ENCODE results near the gene FHIT. TPM values are rescaled to one million over a fixed set of nuclear protein-coding genes. Genes with fewer than 3 reads are reported as not detected.

The FHIT gene
- total and polyA plus RNA-seq, 7 donors, result 0.98 to 10.4 (median 4.0) TPM

DNA sequence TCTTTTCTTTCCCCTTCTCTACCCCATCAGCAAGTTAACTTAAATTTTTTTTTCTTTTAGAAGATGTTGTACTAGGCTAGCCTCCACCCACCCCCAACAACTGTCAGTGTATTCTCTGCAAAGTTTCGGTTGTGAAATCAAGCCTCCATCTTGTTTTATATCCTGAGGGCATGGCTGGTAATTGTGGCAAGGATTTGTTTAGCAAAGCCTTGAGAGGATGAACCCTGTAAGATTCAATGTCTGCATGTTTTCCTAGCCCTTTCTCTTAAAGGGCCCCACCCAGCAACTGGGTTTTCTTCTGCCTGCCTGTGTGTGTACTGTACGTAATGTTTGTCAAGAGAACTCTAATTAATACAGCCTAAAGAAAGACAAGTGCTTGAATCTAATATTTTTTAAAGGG, 475.3 kb downstream of the FHIT start:
- Histone ChIP-seq H3K4me3 (no peak overlapping the region), H3K9me3 (peaks cover 4% of the 10 kb centered on the region), H3K27ac (no peak overlapping the region), H3K36me3 (ENCODE audit: insufficient read depth in 1 of 2, low read depth in 1 of 2) (no peaks in the 10 kb centered on the region), H3K4me1 (no peaks in the 10 kb centered on the region), H3K27me3 (ENCODE audit: insufficient read depth in 3 of 3, low read length in 2 of 3) (no peaks in the 10 kb centered on the region)
- WGBS, 3 donors, result 88 to 95% (median 93%) methylated on average over 2 of the region's 2 CpGs
- intact Hi-C loops (cut with DNase I), result no loop called here
- ATAC-seq (no peak), DNase-seq (no peak)
- TF ChIP-seq, protein P1, sequence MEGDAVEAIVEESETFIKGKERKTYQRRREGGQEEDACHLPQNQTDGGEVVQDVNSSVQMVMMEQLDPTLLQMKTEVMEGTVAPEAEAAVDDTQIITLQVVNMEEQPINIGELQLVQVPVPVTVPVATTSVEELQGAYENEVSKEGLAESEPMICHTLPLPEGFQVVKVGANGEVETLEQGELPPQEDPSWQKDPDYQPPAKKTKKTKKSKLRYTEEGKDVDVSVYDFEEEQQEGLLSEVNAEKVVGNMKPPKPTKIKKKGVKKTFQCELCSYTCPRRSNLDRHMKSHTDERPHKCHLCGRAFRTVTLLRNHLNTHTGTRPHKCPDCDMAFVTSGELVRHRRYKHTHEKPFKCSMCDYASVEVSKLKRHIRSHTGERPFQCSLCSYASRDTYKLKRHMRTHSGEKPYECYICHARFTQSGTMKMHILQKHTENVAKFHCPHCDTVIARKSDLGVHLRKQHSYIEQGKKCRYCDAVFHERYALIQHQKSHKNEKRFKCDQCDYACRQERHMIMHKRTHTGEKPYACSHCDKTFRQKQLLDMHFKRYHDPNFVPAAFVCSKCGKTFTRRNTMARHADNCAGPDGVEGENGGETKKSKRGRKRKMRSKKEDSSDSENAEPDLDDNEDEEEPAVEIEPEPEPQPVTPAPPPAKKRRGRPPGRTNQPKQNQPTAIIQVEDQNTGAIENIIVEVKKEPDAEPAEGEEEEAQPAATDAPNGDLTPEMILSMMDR (IDR thresholded peaks at IDR 0.05), result no peak

DNA sequence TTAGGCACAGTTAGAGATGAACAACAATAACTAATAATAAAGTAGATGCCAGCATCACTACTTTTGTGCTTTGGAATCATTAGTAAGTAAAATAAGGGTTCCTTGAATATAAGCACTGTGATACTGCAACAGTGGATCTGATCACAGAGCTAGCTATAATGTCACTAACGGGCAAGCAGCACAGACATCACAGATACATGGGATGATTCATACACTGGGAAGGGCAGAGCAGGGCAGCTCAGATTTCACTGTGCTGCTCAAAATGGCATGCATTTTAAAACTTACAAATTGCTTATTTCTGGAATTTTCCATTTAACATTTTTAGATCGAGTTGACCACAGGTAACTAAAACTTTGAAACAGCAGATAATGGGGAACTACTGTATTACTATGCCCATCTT, 476.6 kb downstream of the FHIT start:
- ATAC-seq (peak in 2 of 4 donors; percentile 64 to 74), DNase-seq (no peak)
- H3K36me3 ChIP-seq (ENCODE audit: insufficient read depth in 1 of 2, low read depth in 1 of 2), result no peaks in the 10 kb centered on the region
- intact Hi-C loops (cut with DNase I), result no loop called here
- TF ChIP-seq, protein P1 (IDR thresholded peaks at IDR 0.05), result no peak
- no peaks in the 10 kb centered on the region for H3K27me3 ChIP-seq (ENCODE audit: insufficient read depth in 3 of 3, low read length in 2 of 3)
- no peaks in the 10 kb centered on the region for H3K4me1 ChIP-seq
- 54 to 81% (median 66%) methylated on average over 2 of the region's 2 CpGs for WGBS, 3 donors
- no peaks in the 10 kb centered on the region for H3K9me3 ChIP-seq
- no peak overlapping the region for H3K4me3 ChIP-seq
- no peak overlapping the region for H3K27ac ChIP-seq

DNA sequence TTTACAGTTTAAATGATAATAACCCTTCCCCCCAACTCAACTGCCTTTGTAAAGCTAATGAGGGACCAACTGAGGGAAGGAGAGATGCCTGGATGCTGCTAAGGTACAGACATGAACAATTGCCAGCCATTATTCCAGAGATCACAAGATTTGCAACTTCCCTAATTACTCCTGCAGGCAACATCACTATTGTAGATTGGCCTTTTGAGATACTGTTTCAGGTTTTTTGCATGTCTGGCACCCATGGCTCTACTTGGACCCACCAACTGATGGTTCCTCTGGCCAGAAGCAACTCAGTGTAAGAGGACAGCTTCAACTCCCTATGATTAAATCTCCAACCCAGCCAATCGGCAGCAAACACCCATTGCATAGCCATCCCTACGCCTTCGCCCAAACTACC, 478.7 kb downstream of the FHIT start:
- H3K36me3 ChIP-seq (ENCODE audit: insufficient read depth in 1 of 2, low read depth in 1 of 2), result no peaks in the 10 kb centered on the region
- ATAC-seq, result no peak
- H3K9me3 ChIP-seq, result no peaks in the 10 kb centered on the region
- no peak for DNase-seq
- intact Hi-C loops (cut with DNase I), result no loop called here
- 96 to 98% (median 98%) methylated on average over 3 of the region's 3 CpGs for WGBS, 3 donors
- H3K4me3 ChIP-seq, result no peak overlapping the region
- no peaks in the 10 kb centered on the region for H3K4me1 ChIP-seq
- H3K27ac ChIP-seq, result no peak overlapping the region
- no peaks in the 10 kb centered on the region for H3K27me3 ChIP-seq (ENCODE audit: insufficient read depth in 3 of 3, low read length in 2 of 3)
- TF ChIP-seq, protein P1 (IDR thresholded peaks at IDR 0.05), result no peak

DNA sequence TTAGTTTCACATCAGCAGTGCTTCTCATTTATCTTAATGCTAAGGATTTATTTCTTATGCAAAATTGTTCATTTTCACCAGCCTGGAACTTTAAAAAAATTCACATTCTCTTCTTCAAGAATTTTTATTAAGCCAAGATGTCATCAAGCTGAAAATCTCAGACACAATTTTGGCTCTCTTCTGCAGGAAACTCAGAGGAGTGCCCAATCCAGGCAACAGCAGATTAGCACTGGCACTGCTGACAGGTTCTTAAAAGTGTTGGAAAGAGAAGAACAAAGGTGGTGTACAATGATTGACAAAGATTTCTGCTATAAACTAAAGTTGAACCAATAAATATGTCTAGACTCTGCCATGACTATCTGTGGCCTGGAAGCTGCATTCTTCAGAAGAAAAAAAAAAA, 479.5 kb downstream of the FHIT start:
- Histone ChIP-seq H3K4me1 (no peaks in the 10 kb centered on the region), H3K27me3 (ENCODE audit: insufficient read depth in 3 of 3, low read length in 2 of 3) (no peaks in the 10 kb centered on the region), H3K9me3 (no peaks in the 10 kb centered on the region), H3K27ac (no peak overlapping the region), H3K36me3 (ENCODE audit: insufficient read depth in 1 of 2, low read depth in 1 of 2) (no peaks in the 10 kb centered on the region), H3K4me3 (no peak overlapping the region)
- TF ChIP-seq, protein P1 (IDR thresholded peaks at IDR 0.05), result no peak
- ATAC-seq (no peak), DNase-seq (no peak)
- intact Hi-C loops (cut with DNase I), result no loop called here

DNA sequence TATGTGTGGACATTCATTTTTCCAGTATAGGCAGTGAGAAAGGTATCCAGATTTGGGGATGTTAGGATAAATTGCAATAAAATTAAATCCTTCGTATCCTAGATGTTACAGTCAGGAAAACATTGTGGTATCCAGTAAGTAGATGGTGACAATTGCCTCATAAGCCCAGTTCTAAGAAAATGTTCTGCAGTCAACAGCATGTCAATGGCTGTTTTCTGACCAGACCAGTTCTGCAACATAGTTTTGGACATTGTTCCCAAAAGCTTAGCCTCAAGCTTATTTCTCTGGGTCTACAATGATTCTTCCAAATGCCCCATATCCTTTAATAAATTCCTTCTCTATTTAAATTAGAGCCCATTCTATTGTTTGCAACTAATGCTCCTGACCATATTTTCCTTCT, 480.7 kb downstream of the FHIT start:
- Histone ChIP-seq H3K27ac (no peak overlapping the region), H3K4me3 (no peak overlapping the region), H3K9me3 (no peaks in the 10 kb centered on the region), H3K4me1 (no peaks in the 10 kb centered on the region), H3K36me3 (ENCODE audit: insufficient read depth in 1 of 2, low read depth in 1 of 2) (no peaks in the 10 kb centered on the region), H3K27me3 (ENCODE audit: insufficient read depth in 3 of 3, low read length in 2 of 3) (no peaks in the 10 kb centered on the region)
- TF ChIP-seq, protein P1 (IDR thresholded peaks at IDR 0.05), result no peak
- ATAC-seq (no peak), DNase-seq (no peak)
- WGBS, 3 donors, result 73 to 92% (median 92%) methylated on average over 1 of the region's 1 CpG
- intact Hi-C loops (cut with DNase I), result no loop called here

Data from psoas muscle (tissue), 8 donors.